Endothelial cell of umbilical vein (primary cell): ENCODE data around the gene SLCO6A1. TPM values are rescaled to one million over a fixed set of nuclear protein-coding genes. Genes with fewer than 3 reads are reported as not detected.

Experiments
- BruUV-seq: library from RNA; stranded (reverse); fragments of 400-500 nt; replicated peaks from 2 replicates; lab custom pipeline; 2021; lab: Mats Ljungman, UMichigan
- CTCF ChIA-PET: fragments of 300-600, 350-600 bp; sonication (Branson Sonifier 250); formaldehyde crosslinking; loops from one replicate; lab custom pipeline; 2021; ENCODE audit warnings: antibody characterized with exemption, inconsistent platforms; lab: Charles Lee
- POLR2A ChIA-PET: fragments of 300-600, 350-600 bp; sonication (Branson Sonifier 250); formaldehyde crosslinking; loops from one replicate; lab custom pipeline; 2021; ENCODE audit warnings: antibody characterized with exemption, inconsistent platforms; lab: Charles Lee
- DNase-seq: peaks from one replicate; pipeline ENCODE4 v3.0.0-alpha.2; 2011; ENCODE audit warnings: low read depth, low spot score
- FAIRE-seq: peaks from 2 replicates; lab custom pipeline; 2011; peaks lifted over from hg19 to GRCh38; lab: Jason Lieb, UNC
- H2AFZ ChIP-seq: 2 replicates; pipeline ENCODE4 v1.6.0; 2012; ENCODE audit warnings: low read depth, low read length, control low read depth, inconsistent platforms
- H3K27ac ChIP-seq: 2 replicates; pipeline ENCODE4 v1.5.1; 2011; ENCODE audit warnings: low read depth, mild to moderate bottlenecking, control low read depth, low read length, moderate library complexity; ENCODE audit not compliant: insufficient read depth
- H3K27me3 ChIP-seq, 2 experiments: 2 replicates each; pipeline versions ENCODE4 v1.6.0 to v1.6.1; 2011; ENCODE audit warnings: low read length in 2 of 2, mixed read lengths in 1 of 2; ENCODE audit not compliant: control insufficient read depth in 2 of 2, insufficient read depth in 2 of 2
- H3K36me3 ChIP-seq, 2 experiments: 2 replicates in 1 of 2; 3 replicates in 1 of 2; pipeline ENCODE4 v1.5.1; 2011; ENCODE audit warnings: low read length in 2 of 2, mild to moderate bottlenecking in 1 of 2, moderate library complexity in 1 of 2; ENCODE audit not compliant: control insufficient read depth in 2 of 2, insufficient read depth in 2 of 2; ENCODE audit errors: extremely low read depth in 1 of 2
- H3K4me1 ChIP-seq: 3 replicates; pipeline ENCODE4 v1.5.1; 2011; ENCODE audit warnings: mild to moderate bottlenecking, low read length; ENCODE audit not compliant: control insufficient read depth, insufficient read depth; ENCODE audit errors: extremely low read depth
- H3K4me2 ChIP-seq: 2 replicates; pipeline ENCODE4 v1.6.1; 2011; ENCODE audit warnings: low read length, control low read depth, mixed read lengths; ENCODE audit not compliant: insufficient read depth
- H3K4me3 ChIP-seq, 3 experiments: fragments of 200-600 bp in 1 of 3; sonication (generic), shearing (Covaris generic) in 1 of 3; replicated peaks in 1 of 3; 2 replicates each; pipeline ENCODE4 v1.5.1; 2011 to 2016; ENCODE audit warnings: control low read depth in 3 of 3, low read length in 3 of 3, mild to moderate bottlenecking in 2 of 3, inconsistent platforms in 1 of 3, low read depth in 1 of 3, moderate library complexity in 1 of 3; ENCODE audit not compliant: insufficient read depth in 1 of 3
- H3K79me2 ChIP-seq: 2 replicates; pipeline ENCODE4 v1.6.0; 2012; ENCODE audit warnings: low read length, inconsistent platforms; ENCODE audit not compliant: control insufficient read depth, insufficient read depth
- H3K9ac ChIP-seq: replicated peaks from 2 replicates; pipeline ENCODE3; 2011; ENCODE audit warnings: low read length, control low read depth; ENCODE audit not compliant: insufficient read depth; ENCODE audit errors: extremely low read depth
- H3K9me1 ChIP-seq: replicated peaks from 3 replicates; pipeline ENCODE4 v1.6.0; 2011; ENCODE audit warnings: mild to moderate bottlenecking, low read length; ENCODE audit not compliant: control insufficient read depth, insufficient read depth; ENCODE audit errors: extremely low read depth
- H3K9me3 ChIP-seq: replicated peaks from 2 replicates; pipeline ENCODE4 v1.5.1; 2012; ENCODE audit warnings: low read length, inconsistent platforms; ENCODE audit not compliant: control insufficient read depth, insufficient read depth
- H4K20me1 ChIP-seq: replicated peaks from 2 replicates; pipeline ENCODE3; 2011; ENCODE audit warnings: mild to moderate bottlenecking, low read length; ENCODE audit not compliant: control insufficient read depth, insufficient read depth; ENCODE audit errors: extremely low read depth
- CTCF ChIP-seq, 2 donors: IDR thresholded peaks; 1 replicate in 1 of 2; 2 replicates in 1 of 2; pipeline ENCODE4 v1.5.1; 2011; ENCODE audit warnings: low read length in 2 of 2, mild to moderate bottlenecking in 2 of 2, moderate library complexity in 2 of 2, control low read depth in 1 of 2, inconsistent platforms in 1 of 2, low read depth in 1 of 2; ENCODE audit not compliant: insufficient read depth in 1 of 2; ENCODE audit errors: extremely low read depth in 1 of 2
- EZH2 ChIP-seq: IDR thresholded peaks from 2 replicates; pipeline ENCODE4 v1.6.1; 2012; ENCODE audit warnings: borderline replicate concordance, low read depth, mild to moderate bottlenecking, moderate library complexity, low read length, inconsistent platforms; ENCODE audit not compliant: severe bottlenecking
- FOS ChIP-seq: IDR thresholded peaks from 2 replicates; pipeline ENCODE4 v1.6.1; 2011; ENCODE audit warnings: mild to moderate bottlenecking, low read length, moderate library complexity, borderline replicate concordance; ENCODE audit not compliant: insufficient read depth
- GATA2 ChIP-seq: IDR thresholded peaks from 2 replicates; pipeline ENCODE4 v1.7.0; 2011; ENCODE audit warnings: low read depth, mild to moderate bottlenecking, moderate library complexity, mixed read lengths, low read length; ENCODE audit not compliant: insufficient read length, insufficient read depth
- JUN ChIP-seq: IDR thresholded peaks from 2 replicates; pipeline ENCODE4 v1.6.1; 2011; ENCODE audit warnings: borderline replicate concordance, low read depth; ENCODE audit not compliant: insufficient read length, insufficient read depth
- MAX ChIP-seq: IDR thresholded peaks from 2 replicates; pipeline ENCODE4 v1.6.1; 2011; ENCODE audit not compliant: insufficient read depth, insufficient read length
- MYC ChIP-seq: IDR thresholded peaks from one replicate; pipeline ENCODE4 v1.6.1; 2011; ENCODE audit warnings: mild to moderate bottlenecking, low read depth, low read length
- POLR2A ChIP-seq: IDR thresholded peaks from 2 replicates; pipeline ENCODE4 v1.6.1; 2012; ENCODE audit warnings: low read depth, mild to moderate bottlenecking, control low read depth, low read length
- POLR2AphosphoS5 ChIP-seq: IDR thresholded peaks from 2 replicates; pipeline ENCODE4 v1.6.1; 2012; ENCODE audit warnings: low read depth, mild to moderate bottlenecking, control low read depth, low read length, moderate library complexity; ENCODE audit not compliant: insufficient read depth
- dilution Hi-C: fragments of 300-500 bp; cut with MboI; formaldehyde crosslinking; loops from one replicate; pipeline ENCODE4 v1.15.0; 2019; ENCODE audit warnings: low sequenced_read_pairs; ENCODE audit not compliant: extremely low pct_ligation_motif_present
- intact Hi-C: fragments of 100-400 bp; cut with micrococcal nuclease; formaldehyde crosslinking; loops from one replicate; pipeline ENCODE4 v1.10.0; 2022
- polyA plus RNA-seq, 4 experiments: library from polyadenylated mRNA; depleted of rRNA in 3 of 4; stranded (reverse) in 3 of 4; unstranded in 1 of 4; fragments of >200 nt; gene quantifications; 2 replicates each; pipeline versions ENCODE4 v1.2.1 to v1.2.3, GENCODE V29; 2011 to 2012; ENCODE audit warnings: missing spikeins in 1 of 4
- total RNA-seq: library from RNA; stranded (reverse); gene quantifications from 2 replicates; pipeline ENCODE4 v1.2.3, GENCODE V29; 2021

SLCO6A1 gene
- total and polyA plus RNA-seq, 2 donors (not counting 3 experiments of a cell fraction or from before 2014, with no cell fraction given): not detected

GRCh38 chr5:102531506-102531905 is 32.7 kb upstream of the SLCO6A1 start:
- Histone ChIP-seq H3K9me3 (no peaks in the 10 kb centered on the region), H3K4me3 (no peak overlapping the region), H3K27me3 (peaks cover 0 to 2% of the 10 kb centered on the region in 2 experiments), H3K4me1 (no peaks in the 10 kb centered on the region), H2AFZ (no peak overlapping the region), H4K20me1 (no peaks in the 10 kb centered on the region), H3K36me3 (no peaks in the 10 kb centered on the region), H3K9me1 (no peaks in the 10 kb centered on the region), H3K9ac (no peak overlapping the region), H3K4me2 (no peak overlapping the region), H3K27ac (no peak overlapping the region), H3K79me2 (no peaks in the 10 kb centered on the region)
- no TSS peak for BruUV-seq
- DNase-seq (no peak), FAIRE-seq (no peak)
- dilution Hi-C loops (no loop called here), intact Hi-C loops (no loop called here)
- CTCF ChIA-PET: no interaction called here
- POLR2A ChIA-PET: no interaction called here
- no peak for TF ChIP-seq MAX
- TF ChIP-seq FOS: no peak
- no peak for TF ChIP-seq POLR2AphosphoS5
- no peak for TF ChIP-seq JUN

- POLR2A ChIA-PET: no interaction called here
- Histone ChIP-seq H2AFZ (no peak overlapping the region), H3K36me3 (no peaks in the 10 kb centered on the region), H3K27ac (no peak overlapping the region), H3K9ac (no peak overlapping the region), H3K27me3 (peaks cover 0 to 2% of the 10 kb centered on the region in 2 experiments), H3K9me1 (no peaks in the 10 kb centered on the region), H3K4me3 (no peak overlapping the region), H4K20me1 (no peaks in the 10 kb centered on the region), H3K79me2 (no peaks in the 10 kb centered on the region), H3K4me1 (no peaks in the 10 kb centered on the region), H3K9me3 (no peaks in the 10 kb centered on the region), H3K4me2 (no peak overlapping the region)
- FAIRE-seq: no peak
- DNase-seq: no peak
- intact Hi-C loops: no loop called here
- no TSS peak for BruUV-seq
- TF ChIP-seq MAX (no peak), FOS (no peak), EZH2 (no peak), GATA2 (no peak), JUN (no peak), MYC (no peak), CTCF (IDR thresholded peaks at IDR 0.05; ENCODE audit: extremely low read depth in 1 of 2, insufficient read depth in 1 of 2, low read depth in 1 of 2, low read length in 2 of 2) (no peak), POLR2AphosphoS5 (no peak), POLR2A (no peak)
- CTCF ChIA-PET: no interaction called here
- dilution Hi-C loops: no loop called here
These were observed 30.6 kb upstream of the SLCO6A1 start for GRCh38 chr5:102529447-102529846.
